Activated B cell treated with CpG ODN at 0.5 μM for 24 hours (primary cell): Measurements from ENCODE around the gene MRPS5. TPM values are rescaled to one million over a fixed set of nuclear protein-coding genes. Genes with fewer than 3 reads are reported as not detected.

Source experiments
- ATAC-seq: fragments of 200-7000 bp; cut with Tn5 transposase; one replicate; pipeline ENCODE4 v1.10.0; 2021; ENCODE audit warnings: low read depth, mild to moderate bottlenecking, moderate library complexity
- CTCF ChIA-PET: fragments of 350-600 bp; sonication (Branson Sonifier 250); formaldehyde crosslinking; loops from one replicate; lab custom pipeline; 2021; ENCODE audit warnings: antibody characterized with exemption; lab: Charles Lee
- POLR2A ChIA-PET: fragments of 350-600 bp; sonication (Branson Sonifier 250); formaldehyde crosslinking; loops from one replicate; lab custom pipeline; 2021; ENCODE audit warnings: antibody characterized with exemption; lab: Charles Lee
- DNase-seq: peaks from one replicate; pipeline ENCODE4 v3.0.0; 2022
- H3K27ac Mint-ChIP-seq: one replicate; pipeline ENCODE4 v1.8.0; 2020; ENCODE audit warnings: mixed read lengths
- H3K27me3 Mint-ChIP-seq: one replicate; pipeline ENCODE4 v1.8.0; 2021; ENCODE audit warnings: mixed read lengths
- H3K36me3 Mint-ChIP-seq: one replicate; pipeline ENCODE4 v1.8.0; 2021; ENCODE audit warnings: low read depth, mixed read lengths
- H3K4me1 Mint-ChIP-seq: one replicate; pipeline ENCODE4 v1.8.0; 2021; ENCODE audit warnings: mixed read lengths
- H3K4me3 Mint-ChIP-seq: one replicate; pipeline ENCODE4 v1.8.0; 2020; ENCODE audit warnings: mild to moderate bottlenecking, mixed read lengths
- H3K9me3 Mint-ChIP-seq: one replicate; pipeline ENCODE4 v1.8.0; 2020; ENCODE audit warnings: mixed read lengths
- CTCF ChIP-seq: fragments of 200-600 bp; IDR thresholded peaks from one replicate; pipeline ENCODE4 v1.8.0; 2022; ENCODE audit warnings: antibody characterized with exemption, mild to moderate bottlenecking
- intact Hi-C: fragments of 100-400 bp; cut with micrococcal nuclease; formaldehyde crosslinking; loops from one replicate; pipeline ENCODE4 v1.15.1; 2024
- total RNA-seq: library from RNA; stranded (reverse); gene quantifications from 2 replicates; pipeline ENCODE4 v1.2.3, GENCODE V29; 2022

The MRPS5 gene
- total RNA-seq, 1 donor from 2014 or later, result 44.4 TPM

- TF ChIP-seq CTCF, result no peak
- ChIA-PET POLR2A (no interaction called here), CTCF (no interaction called here)
- intact Hi-C loops, result no loop called here
- Mint-ChIP-seq H3K36me3 (peaks cover 49% of the 10 kb centered on the region), H3K4me3 (no peak overlapping the region), H3K4me1 (no peaks in the 10 kb centered on the region), H3K9me3 (peaks cover 52% of the 10 kb centered on the region), H3K27ac (no peak overlapping the region), H3K27me3 (no peaks in the 10 kb centered on the region)
- DNase-seq, result no peak
- ATAC-seq, result no peak
Observed at GRCh38 chr2:95143838-95144237, 22.2 kb upstream of the MRPS5 start.

DNA sequence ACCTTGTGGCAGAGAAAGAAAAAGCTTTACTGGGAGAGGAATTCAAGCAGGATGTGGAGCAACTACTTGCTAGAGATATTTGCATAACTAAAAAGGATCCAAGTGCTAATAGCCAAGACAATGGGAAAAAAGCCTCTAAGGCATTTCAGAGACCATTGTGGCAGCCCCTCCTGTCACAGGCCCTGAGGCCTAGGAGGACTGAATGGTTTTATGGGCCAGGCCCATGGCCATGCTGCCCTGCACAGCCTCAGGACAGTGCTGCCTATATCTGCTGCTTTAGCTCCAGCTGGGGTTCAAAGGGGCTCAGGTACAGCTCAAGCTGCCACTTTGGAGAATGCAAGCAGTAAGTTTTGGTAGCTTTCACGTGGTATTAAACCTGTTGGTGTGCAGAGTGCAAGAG lies 17.1 kb upstream of the MRPS5 start:
- intact Hi-C loops, result no loop called here
- no peak for TF ChIP-seq CTCF
- DNase-seq, result no peak
- peaks cover 20% of the 10 kb centered on the region for H3K36me3 Mint-ChIP-seq
- peaks cover 32% of the 10 kb centered on the region for H3K9me3 Mint-ChIP-seq
- CTCF ChIA-PET, result no interaction called here
- H3K4me1 Mint-ChIP-seq, result no peaks in the 10 kb centered on the region
- H3K4me3 Mint-ChIP-seq, result no peak overlapping the region
- ATAC-seq, result no peak
- H3K27ac Mint-ChIP-seq, result no peak overlapping the region
- H3K27me3 Mint-ChIP-seq, result no peaks in the 10 kb centered on the region
- POLR2A ChIA-PET, result no interaction called here

GRCh38 chr2:95122197-95122551 lies 566 bp upstream of the MRPS5 start:
- POLR2A ChIA-PET, result interaction anchor here (2.9 to 4.2 kb wide), 2 partner anchors 36 to 43 kb away, joined by 37 to 40 read pairs; partner anchors contain the start of genes ZNF2 and ZNF514

GRCh38 chr2:95121093-95121406 lies 558 bp downstream of the MRPS5 start:
- peaks cover 44% of the 10 kb centered on the region for H3K4me1 Mint-ChIP-seq

More at GRCh38 chr2:95122197-95122551, 566 bp upstream of the MRPS5 start:
- H3K27ac Mint-ChIP-seq, result peak overlapping the region; percentile 89
- H3K9me3 Mint-ChIP-seq, result no peaks in the 10 kb centered on the region
- intact Hi-C loops, result loop anchor here (1.0 to 5.0 kb wide), 3 partner anchors 37 to 280 kb away; partner anchors contain the start of genes FAHD2A, ZNF2 and ZNF514
- CTCF ChIA-PET, result interaction anchor here (1.0 to 1.3 kb wide), 2 partner anchors 38 to 223 kb away, joined by 3 to 5 read pairs; partner anchors contain the start of gene ZNF514
- ATAC-seq (no peak), DNase-seq (no peak)
- H3K27me3 Mint-ChIP-seq, result peaks cover 2% of the 10 kb centered on the region
- H3K36me3 Mint-ChIP-seq, result peaks cover 16% of the 10 kb centered on the region
- H3K4me1 Mint-ChIP-seq, result peaks cover 43% of the 10 kb centered on the region
- TF ChIP-seq CTCF, result no peak
- peak overlapping the region; percentile 95 for H3K4me3 Mint-ChIP-seq

GRCh38 chr2:95115418-95115817 lies 6.2 kb downstream of the MRPS5 start:
- POLR2A ChIA-PET, result no interaction called here
- H3K27ac Mint-ChIP-seq, result no peak overlapping the region
- peak; percentile 57 for TF ChIP-seq CTCF

More at GRCh38 chr2:95121093-95121406, 558 bp downstream of the MRPS5 start:
- ATAC-seq (no peak), DNase-seq (no peak)
- intact Hi-C loops, result loop anchor here (1.0 to 5.0 kb wide), 2 partner anchors 86 to 281 kb away; partner anchors contain the start of genes FAHD2A and ZNF892
- POLR2A ChIA-PET, result interaction anchor here (0.7 to 4.2 kb wide), 3 partner anchors 38 to 44 kb away, joined by 3 to 40 read pairs (median 37); partner anchors contain the start of genes ZNF2 and ZNF514
- Mint-ChIP-seq H3K27ac (peak overlapping the region; percentile 89), H3K4me3 (peak overlapping the region; percentile 95), H3K9me3 (no peaks in the 10 kb centered on the region), H3K27me3 (no peaks in the 10 kb centered on the region), H3K36me3 (peaks cover 21% of the 10 kb centered on the region)
- TF ChIP-seq CTCF, result no peak
- CTCF ChIA-PET, result no interaction called here

More at GRCh38 chr2:95115418-95115817, 6.2 kb downstream of the MRPS5 start:
- H3K9me3 Mint-ChIP-seq, result no peaks in the 10 kb centered on the region
- no peaks in the 10 kb centered on the region for H3K27me3 Mint-ChIP-seq
- H3K4me1 Mint-ChIP-seq, result peaks cover 34% of the 10 kb centered on the region
- DNase-seq (peak; percentile 21), ATAC-seq (peak; percentile 92)
- CTCF ChIA-PET, result interaction anchor here (1.0 to 2.5 kb wide), 3 partner anchors 10 to 93 kb away, joined by 3 to 11 read pairs (median 6); no protein-coding TSS in a partner anchor
- H3K36me3 Mint-ChIP-seq, result peaks cover 50% of the 10 kb centered on the region
- intact Hi-C loops, result loop anchor here (1.0 kb wide), 2 partner anchors 39 to 93 kb away; no protein-coding TSS in a partner anchor
- no peak overlapping the region for H3K4me3 Mint-ChIP-seq
